HG03159 (cell line): ENCODE measurements around the gene TSPAN4.

Experiments
- ATAC-seq: cut with Tn5 transposase; IDR thresholded peaks from one replicate; pipeline ENCODE4 v1.9.1; 2021; ENCODE audit warnings: mild to moderate bottlenecking, moderate library complexity; ENCODE audit not compliant: unreplicated experiment

The TSPAN4 gene

DNA sequence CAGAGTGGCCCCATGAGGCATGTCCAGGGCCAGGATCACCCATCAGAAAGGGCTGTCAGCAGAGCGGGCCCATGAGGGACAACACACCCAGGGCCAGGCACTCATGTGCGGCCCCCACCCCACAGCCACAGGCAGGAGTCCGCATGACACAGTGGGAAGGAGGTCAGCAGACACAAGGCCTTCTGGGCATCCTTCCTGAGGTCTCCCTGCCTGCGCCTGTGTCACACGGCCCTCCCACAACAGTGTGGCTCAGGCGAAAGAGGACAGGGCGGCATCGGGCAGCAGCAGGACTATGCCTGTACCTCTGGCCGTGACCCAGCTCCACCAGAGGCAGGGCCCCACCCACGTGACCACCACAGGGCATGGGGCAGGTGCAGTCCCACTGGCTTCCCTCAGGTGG lies 40.9 kb downstream of the TSPAN4 start:
- no peak for ATAC-seq

DNA sequence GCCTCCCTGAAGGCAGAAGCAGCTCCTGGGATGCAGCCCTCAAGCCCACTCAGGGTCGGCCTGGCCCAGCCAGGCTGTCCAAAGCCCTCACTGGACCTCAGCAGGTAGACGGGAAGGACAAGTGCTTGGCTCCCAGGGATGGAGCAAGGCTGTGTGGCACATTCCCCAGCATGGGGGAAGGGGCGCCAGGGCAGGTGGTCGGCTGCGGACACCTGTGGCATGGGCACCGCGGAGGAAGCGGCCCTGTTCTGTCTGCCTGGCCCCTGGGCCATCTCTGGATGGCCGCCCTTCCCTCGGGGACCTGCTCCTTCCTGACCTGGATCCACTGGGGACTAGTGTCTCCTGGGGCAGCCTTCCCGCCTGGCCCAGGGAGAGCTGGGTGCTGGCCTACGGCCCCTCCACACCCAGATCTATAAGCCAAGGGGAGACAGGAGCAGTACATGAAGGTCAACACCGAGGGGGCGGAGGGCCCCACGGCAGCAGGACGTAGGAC lies 42.0 kb downstream of the TSPAN4 start:
- ATAC-seq: no peak

DNA sequence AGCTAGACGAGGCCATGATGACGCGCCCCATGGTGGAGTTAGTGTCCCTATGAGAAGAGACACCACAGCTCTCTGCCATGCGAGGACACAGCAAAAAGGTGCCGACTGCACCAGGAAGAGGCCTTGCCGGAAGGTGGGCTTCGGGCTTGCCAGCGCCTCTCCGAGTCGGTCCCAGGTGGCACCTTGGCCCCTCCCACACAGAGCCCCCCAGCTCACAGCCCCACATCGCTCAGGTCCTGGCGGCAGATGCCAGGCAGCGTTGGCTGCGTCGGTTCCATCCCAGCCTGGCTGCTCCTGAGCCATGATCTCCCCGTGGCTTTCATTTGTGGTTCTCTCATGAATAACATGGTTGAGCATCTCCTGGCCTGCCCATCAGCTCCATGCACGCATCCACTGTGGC lies 43.9 kb downstream of the TSPAN4 start:
- ATAC-seq: no peak

DNA sequence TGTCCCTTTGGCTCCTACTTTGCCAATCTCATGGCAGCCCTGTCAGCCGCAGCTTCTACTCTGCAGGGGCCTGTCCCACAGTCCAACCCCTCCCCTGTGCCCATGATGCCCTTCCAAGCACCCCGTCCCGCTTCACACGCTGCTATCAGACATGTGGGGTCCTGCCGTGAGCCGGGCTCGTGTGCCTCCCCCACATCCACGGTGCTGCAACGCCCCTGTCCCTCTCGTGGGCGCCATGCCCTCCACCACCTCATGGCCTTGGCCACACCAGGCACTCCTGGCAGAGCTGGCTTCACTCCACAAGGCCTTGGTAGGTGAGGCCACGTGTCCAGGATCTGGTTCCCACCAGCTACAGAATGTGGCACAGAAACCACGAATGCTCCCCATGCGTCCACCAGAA lies 44.9 kb downstream of the TSPAN4 start:
- no peak for ATAC-seq

DNA sequence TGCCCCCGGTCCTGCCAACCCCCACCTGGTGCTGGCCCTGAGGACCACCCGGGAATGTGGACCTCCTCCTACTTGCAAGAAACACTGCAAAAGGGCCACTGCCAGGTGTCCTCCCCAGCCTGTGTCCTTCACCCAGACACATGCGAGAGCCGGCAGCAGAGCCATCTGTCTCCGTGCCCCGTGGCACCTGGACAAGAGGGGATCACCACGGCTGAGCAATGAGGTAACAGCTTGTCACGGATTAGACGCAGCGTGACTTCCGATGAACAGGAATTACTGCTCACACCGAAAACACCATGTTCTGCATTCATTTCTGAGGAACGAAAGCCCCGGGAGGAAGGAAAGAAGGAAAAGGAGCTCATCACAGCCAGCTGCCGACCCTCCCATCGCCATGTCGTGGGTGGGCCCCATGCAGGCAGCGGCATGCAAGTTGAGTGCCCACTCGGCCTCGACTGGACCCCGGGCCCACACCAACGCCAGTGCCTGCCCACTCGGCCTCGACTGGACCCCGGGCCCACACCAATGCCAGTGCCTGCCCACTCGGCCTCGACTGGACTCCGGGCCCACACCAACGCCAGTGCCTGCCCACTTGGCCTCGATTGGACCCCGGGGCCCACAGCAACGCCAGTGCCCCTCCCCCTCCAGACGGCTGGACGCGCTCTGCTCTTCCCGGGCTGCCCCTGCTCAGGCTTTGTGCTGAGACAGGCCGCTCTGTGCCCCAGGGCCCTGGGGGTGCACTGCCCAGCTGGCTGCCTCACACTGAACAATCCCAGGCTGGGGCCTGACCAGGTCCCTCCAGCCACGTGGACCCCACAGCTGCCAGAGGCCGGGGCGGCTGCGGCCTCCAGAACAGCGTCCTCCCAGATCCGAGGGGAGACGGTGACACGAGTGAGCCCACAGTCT lies 45.9 kb downstream of the TSPAN4 start:
- no peak for ATAC-seq

DNA sequence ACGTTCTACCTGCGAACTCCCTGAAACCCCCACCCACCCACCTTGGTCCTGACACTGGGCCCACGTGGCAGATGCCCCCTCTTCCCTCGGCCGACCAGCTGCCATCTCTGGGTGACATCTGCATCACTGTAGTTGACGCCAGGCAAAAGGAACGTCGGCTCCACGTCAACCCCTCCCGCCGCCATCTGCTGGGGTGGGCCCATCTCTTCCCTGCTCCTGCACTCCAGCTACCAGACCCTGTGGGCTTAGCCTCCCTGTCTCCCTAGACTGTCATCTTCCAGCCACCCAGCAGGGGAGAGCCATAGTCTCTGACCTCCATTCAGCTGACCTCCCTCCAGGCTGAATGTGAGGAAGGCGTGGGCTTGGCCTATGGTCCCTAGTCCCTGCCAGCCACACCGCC lies 46.6 kb downstream of the TSPAN4 start:
- no peak for ATAC-seq

DNA sequence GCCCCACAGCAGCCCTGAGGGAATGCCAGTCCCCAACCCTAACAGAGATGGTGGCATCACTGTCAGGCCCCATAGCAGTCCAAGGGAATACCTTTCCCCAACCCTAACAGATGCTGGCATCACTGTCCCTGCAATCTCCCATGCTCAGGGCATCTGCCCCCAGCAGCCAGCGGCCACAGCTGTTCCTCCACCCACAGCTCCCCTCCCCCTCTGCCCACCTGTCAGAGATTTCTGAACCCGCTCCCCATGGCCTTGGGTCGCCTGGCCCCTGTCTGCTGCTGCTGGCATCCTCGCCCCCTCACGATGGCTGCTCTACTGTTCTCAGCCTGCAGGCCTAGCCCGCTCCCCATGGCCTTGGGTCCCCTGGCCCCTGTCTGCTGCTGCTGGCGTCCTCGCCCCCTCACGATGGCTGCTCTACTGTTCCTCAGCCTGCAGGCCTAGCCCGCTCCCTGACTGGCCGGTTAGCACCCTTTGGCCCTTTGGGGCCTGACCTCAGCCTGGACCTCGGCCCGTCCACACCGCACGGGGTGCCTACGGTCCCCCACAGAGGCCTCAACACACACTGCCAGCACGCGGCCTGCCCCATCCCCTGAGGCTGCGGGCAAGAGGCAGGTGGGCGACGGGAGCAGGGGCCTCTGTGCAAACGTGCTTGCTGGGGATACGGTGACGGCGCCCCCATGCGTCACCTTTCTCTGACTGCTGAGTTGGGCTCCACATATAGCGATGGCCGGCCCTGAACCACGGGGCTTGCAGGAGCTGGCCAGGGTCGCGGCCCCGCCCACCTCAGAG lies 47.2 kb downstream of the TSPAN4 start:
- ATAC-seq: no peak

DNA sequence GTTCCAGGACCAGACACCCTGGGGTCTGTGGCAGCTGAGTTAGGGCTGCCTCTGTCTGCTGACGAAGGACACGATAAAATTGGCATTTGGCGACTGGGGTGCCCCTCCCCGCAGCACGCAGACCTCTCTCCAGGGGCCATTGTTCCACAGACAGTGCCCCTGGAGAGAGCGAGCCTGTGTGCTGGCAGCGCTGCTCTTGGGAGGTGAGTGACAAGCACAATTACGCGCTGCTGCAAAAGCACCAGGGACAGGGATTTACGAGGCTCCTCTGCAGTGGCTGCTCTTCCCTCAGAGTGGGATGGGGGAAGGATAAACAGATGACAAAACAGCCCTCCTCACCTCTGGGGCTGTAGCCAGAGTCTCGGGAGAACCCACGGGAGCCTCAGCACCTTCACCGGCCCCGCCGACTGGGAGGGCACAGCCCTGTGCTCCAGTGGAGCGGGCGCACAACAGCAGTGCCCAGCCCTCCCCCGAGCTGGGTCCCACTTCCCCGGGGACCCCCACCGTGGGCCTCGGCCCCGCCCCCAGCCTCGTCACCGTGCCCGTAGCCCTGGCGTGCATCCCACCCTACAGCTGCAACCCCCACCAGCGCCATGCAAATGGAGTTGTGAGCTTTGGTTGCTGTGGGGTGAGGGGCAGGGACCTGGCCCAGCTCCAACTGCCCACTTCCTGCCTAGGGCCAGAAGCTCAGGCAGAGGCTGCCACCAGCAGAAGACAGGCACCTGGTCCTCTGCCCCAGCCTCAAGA lies 48.3 kb downstream of the TSPAN4 start:
- ATAC-seq: no peak

DNA sequence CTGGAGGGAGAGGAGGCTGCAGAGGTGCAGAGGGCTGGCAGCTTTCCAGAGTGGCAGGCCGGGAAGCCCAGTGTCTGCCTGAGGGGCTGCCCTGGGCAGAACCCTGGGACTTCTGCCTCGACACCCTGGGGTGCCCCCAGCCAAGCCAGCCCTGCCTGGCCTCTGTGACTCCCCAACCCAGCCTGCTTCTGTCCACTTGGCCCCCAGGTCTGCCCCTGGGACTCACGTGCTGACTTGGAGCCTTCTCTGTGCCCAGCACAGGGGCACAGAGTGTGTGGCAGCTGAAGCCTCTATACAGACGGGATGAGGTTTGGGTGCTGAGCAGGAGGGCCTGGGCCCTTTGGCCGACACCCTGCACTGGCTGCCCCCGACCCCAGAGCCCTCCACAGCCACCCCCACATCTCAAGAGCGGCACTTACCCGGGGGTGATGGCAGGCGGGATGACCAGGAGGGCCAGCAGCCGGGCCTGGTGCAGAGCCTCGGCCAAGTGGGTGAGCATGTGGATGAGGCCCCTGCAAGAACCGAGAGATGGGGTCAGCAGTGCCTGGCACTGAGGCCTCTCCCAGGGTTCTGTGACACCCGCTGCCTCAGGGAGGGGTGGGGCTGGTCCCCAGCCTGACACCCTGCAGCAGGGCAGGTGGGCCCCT lies 50.5 kb downstream of the TSPAN4 start:
- no peak for ATAC-seq

DNA sequence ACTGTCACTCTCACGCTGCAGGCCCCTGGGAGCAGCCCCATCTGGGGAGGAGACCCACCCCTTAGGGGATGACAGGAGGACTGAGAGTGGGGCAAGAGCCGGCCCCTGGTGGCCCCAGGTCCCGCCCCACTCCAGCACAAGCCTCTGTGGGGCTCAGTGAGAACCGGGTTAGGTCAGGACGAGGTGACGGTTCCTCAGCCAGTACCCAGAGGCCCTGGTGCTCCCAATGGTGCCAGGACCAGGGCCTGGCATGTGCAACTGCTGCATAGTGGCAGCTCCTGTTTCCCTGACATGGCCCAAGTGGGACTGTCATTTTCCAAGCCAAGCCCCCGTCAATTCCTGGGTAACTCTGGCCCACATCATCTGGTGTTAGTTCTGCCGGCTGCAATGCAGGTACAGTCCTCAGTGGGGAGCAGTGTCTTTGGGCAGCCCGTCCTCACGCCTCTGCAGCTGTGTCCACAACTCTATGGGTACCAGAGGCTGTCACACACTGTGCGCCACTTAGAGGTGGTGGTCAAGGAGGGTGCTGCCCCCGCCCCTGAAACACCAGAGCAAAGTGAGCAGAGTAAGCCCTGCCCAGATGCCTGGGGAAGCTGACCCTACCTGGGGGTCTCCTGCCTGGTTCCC lies 52.0 kb downstream of the TSPAN4 start:
- ATAC-seq: no peak

DNA sequence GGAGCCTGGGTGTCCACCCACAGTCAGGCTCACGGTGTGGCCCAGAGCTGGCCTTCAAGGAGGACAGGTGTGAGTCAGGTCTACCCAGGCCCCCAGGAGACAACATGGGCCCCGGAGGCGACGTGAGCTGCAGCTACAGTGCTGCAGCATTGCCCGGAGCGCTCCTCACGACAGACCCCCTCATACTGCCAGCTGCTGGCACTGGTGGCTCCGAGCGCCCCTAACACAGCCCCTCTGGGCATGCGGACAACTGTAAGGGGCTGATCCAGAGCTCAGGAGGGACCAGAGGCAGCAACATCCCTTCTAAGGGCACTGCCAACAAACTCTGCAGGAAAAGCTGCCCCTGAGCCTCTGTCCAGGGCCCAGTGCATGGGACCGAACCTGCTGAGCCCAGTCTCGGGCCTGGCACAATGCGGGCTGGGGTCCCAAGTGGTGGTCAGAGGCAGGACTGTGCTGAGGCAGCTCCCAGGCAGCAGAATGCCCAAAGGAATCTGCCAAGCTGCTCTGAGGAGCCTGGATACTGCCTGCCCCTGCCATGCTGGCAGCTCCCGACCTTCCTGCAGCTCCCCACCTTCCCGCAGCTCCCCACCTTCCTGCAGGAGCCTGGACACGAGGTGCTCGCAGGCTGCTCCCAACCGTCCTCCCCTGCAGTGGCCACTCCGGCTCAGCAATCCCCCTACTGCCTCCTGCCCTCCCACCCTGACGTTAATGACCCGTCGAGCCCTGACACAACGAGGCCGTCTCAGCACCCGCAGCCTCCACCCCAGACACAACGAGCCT lies 52.9 kb downstream of the TSPAN4 start:
- ATAC-seq: no peak

DNA sequence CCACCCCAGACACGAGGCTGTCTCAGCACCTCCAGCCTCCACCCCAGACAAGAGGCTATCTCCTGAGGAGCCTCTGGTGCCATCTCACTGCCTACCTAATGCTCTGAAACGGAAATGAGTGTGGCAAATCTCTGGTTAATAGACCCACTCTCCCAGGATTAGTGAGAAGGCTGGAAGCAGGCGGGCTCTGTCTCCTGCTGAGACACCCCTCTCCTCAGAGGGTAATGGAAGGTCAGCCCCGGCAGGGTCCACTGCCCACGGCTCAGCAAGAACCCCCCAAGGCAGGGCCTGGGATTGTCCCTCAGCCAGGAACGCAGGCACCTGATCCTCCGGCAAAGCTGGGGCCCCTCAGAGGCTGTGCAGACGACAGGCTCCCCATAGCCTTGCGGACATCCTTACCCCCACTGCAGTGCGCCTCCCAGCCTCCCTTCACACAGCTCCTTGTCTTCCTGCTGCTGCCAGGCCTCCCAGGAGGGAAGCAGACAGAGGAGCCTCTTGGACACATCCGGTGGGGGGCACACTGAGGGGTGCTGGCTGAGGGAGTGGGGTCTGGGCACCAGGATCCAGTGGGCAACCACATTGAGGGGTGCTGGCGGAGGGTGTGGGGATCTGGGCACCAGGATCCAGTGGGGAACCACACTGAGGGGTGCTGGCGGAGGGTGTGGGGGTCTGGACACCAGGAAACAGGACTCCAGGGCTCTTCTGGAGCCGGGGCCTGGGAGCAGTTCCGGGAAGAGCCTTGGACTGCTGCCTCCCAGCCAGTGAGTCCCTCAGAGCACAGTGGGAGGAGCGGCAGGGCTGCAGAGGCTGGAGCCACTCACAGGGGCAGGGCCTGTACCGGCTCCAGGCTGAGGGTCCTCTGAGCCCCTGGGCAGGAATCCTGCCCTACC lies 54.8 kb downstream of the TSPAN4 start:
- ATAC-seq: no peak

DNA sequence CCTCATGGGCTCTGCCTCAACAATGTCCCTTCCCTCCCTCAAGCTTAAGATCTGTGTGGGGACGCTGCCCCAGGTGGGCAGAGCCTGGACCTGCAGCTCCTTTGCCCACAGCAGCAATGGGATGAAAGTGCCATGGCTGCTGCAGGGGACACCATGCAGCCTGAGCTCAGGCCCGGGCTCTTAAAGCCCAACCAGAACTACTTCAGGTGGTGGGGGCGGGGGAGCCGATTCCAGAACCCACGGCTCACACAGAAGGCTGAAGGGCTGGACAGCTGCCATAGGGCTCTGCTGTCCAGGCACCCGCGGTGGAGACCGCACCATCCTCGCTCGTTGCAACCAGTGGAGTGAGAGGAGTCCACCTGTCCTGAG lies 55.5 kb downstream of the TSPAN4 start:
- ATAC-seq: no peak

DNA sequence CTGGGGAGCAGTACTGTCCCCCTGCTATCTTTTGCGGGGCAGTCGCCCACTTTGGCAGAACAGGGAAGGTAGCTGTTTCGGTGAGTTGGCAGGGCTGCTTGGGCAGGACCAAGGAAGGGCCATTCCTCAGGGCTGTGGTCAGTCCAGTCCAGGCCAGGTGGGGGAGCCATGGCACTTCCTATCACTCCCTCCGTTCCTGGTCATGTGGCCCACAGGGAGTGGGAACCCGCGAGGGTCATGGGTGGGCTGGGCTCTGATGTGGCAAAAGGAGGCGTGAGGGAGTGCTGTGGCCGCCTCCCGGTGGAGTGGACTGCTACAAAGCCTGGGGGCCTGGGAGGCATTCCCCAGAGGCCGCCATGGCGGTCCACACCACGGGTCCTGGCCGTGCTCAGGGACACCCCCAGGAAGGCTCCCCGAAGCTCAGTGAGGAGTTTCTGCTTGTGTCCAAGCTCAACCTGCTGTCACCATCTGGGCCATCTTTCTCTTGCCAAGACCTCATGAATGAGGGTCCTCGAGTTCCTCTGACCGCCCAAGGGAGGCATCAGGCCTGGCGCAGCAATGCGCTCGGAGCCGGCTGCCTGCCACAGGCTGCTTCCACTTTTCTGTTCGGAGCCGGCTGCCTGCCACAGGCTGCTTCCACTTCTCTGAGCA lies 56.0 kb downstream of the TSPAN4 start:
- ATAC-seq: no peak

DNA sequence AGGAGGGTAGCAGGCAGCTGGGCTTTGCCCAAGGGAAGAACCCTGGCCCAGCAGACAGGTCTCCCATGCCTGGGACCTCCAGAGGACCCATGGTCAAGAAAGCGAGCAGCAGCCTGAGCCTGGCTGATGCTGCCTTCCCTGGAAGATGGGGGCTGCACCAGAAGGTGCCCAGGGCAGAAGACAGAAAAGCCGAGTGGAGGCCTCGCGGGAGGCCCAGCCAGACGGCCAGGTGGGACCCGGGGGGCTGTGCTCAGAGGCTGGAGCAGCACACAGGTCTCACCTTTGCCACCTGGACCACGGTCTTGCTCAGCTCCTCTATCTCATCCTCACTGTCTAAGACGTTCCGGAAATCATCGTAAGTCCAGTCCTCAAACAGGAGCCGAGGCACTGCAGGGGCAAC lies 57.1 kb downstream of the TSPAN4 start:
- no peak for ATAC-seq

DNA sequence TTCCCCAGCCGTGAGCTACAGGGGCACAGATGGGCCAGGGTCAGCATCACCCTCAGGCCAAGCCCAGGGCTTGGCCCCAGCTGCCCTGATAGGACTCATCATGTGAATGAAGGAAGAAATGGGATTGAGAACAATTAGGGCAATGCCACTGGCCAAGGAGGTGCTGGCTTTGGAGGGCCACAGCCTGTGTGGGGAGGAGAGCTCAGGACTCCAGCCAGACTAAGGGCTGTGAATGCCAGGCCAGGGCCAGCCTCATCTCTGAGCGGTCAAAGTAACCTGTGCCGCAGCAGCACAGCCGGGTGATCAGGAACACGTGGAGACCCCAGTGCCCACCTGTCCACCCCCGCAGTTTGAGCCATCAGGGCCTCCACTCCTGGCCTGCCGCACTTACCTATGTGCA lies 57.9 kb downstream of the TSPAN4 start:
- no peak for ATAC-seq

DNA sequence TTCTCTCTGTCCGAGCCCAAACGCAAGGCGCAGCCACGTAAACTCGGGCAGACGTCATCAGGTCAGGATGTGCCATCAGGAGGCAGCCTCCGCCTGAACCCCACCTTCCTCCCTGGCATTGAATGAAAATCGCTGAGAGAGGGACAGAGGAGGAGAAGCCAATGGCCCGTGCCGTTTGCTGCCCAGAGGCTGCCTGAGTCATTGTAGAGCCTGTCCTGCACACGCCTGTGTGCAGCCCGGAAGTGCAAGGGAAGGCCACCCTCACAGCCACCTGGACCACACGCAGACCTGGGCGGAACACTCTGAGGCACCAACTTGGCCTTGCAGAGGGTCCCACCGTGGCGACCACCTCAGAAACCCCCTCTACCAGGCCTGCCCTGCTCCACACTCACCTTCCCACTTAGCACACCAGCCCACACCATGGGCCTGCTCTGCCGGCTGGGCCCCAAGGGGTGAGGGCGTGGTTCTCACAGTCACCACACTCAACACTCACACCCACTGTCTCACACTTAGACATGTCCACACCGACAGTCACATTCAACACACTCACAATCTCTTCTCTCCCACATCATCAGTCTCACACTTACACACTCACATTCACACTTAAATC lies 58.9 kb downstream of the TSPAN4 start:
- ATAC-seq: no peak

DNA sequence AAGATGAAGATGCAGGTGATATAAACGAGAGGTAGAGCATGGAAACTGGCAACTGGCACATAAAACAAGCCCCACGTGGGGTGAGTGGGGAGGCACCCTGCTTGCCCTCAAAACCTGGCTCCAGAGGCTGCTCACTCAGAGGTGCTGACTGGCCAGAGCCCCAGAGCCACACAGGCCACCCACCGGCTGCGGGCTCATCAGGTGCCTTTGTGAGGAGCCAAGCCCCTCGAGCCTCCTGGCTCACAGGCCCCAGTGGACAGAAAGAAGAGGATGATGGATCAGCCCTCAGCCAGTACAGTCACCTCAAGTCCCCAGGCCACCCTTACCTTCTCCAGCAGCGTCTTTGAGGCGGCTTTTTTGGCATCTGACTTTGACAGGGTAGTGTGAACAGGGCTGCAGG lies 61.7 kb downstream of the TSPAN4 start:
- ATAC-seq: no peak
